ENCODE data around the gene PTPRN2.

The PTPRN2 gene

DNA sequence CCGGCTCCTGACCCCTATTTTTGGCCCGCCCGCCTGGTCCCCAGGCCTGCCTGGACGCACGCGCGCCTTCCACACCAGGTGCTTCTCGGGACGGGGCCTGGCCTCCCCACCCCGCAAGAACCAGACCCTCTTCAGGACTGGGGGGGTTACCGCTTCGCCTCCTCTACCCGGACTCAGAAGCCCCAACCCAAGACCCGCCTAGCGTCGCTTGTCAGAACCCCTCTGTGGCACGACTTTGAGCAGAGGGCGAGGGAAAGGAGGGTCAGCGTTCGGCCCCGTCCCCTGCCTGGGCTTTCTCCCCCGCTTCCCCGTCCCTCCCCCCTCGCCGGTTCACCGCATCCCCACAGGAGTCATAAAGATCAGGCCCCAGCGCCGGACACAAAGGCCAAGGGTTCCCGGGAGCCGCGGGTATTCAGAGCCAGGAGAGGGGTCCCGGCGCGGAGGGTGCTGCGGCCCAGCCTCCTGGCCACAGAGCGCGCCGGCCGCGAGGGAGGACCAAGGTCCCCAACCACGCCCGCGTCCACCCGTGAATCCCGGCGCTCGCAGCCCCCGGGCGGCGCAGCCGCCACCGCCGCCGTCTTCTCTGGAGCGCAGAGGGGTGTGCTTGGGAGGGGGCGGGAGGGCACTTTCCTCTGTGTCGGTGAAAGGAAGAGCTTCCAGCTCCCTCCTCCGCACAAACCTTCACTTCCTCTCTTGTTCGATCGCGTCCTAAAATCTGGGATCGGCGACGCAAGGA lies 898.9 kb downstream of the PTPRN2 start:
- no peak for DNase-seq

- no peak for DNase-seq
Measured at GRCh38 chr7:157687845-157688532, 899.6 kb downstream of the PTPRN2 start.

GRCh38 chr7:157687158-157687557 lies 900.5 kb downstream of the PTPRN2 start:
- no peak for DNase-seq

DNA sequence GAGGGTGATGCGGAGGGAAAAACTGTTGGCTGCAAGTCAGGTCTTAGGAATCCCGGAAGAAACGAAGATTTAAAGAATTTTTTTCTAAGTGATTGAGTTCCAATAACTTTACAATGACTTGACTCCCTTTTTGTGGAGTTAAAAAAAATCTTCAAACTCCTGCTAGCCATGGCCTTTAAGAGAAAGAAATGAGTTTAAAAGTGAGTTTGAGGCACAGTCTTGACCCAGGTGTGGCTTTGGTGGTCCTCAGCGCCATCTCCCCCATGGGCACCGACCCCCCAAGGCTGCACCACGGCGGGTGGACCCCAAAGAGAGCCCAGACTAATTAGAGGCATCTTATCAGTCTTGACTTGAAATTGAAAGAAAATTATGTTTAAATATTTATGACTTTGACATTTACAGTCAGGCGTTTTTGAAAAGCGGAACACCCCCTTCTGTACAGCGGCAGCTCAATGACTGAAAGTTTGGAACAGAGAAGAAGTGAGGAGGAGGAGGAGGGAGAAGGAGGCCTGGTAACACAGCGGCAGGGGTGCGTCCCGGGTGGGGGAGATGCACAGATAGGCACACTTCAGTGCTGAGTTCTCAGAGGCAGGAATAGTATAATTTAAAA lies 901.2 kb downstream of the PTPRN2 start:
- DNase-seq = no peak

GRCh38 chr7:157685430-157686284 lies 902.0 kb downstream of the PTPRN2 start:
- DNase-seq = no peak

GRCh38 chr7:157684909-157685429 lies 902.7 kb downstream of the PTPRN2 start:
- no peak for DNase-seq

DNA sequence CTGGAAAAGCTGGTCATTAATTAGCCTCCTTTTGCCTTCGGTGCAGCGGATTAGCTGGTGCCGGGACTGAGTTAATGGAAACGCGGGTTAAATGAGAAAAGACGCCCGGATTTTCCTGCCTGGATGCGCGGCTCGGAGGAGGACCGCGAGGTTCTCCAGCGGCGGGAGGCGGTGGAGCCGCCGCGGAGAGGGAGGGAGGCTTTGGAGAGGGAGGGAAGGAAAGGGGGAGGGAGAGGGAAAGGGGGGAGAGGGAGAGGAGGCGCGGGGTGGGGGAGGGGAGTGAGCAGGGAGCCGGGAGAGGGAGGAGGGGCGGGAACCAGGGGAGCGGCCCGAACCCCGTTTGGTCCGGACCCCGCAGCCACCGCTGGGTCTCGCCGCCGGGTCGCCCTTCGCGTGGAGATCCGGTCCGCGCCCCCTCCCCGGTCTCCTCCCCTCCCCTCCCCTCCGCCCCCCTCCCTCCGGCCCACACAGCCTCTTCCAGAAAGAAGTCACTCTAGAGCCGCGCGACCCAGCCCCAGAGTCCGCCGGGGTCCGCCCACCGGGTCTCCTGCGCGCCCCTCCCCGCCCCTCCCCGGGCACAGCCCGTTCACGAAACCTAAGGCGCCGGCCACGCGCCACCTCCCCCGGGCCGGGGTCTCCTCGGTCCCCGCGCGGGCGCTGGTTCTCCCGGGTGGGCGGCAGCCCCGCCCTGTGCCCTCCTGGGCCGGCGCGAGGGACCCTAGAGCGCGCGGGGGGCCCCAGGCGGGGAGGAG lies 903.3 kb downstream of the PTPRN2 start:
- DNase-seq = no peak

GRCh38 chr7:157683747-157684156 lies 903.9 kb downstream of the PTPRN2 start:
- DNase-seq = no peak

- DNase-seq = no peak
Measured at GRCh38 chr7:157682946-157683746, 904.5 kb downstream of the PTPRN2 start.

- DNase-seq = no peak
Measured at GRCh38 chr7:157682064-157682945, 905.3 kb downstream of the PTPRN2 start.

DNA sequence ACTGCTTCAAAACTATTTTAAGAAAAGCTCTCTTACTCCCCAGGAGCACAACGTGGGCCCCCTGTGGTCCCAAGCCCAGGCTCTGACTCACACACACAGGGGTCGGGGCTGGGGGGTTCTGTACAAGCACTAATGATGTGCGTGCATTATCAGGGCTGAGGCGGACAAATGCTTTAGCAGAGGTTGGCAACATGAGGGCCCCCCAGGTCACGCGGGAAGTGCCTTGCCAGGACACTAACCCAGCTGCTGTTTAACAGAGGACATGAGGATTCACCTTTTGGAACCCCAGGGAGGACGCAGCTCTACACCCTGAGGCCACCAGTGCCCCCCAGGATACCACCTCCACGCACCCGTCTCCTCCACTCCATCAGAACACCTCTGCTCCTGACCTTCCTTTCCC lies 908.0 kb downstream of the PTPRN2 start:
- no peak for DNase-seq

GRCh38 chr7:157678501-157678900 lies 909.1 kb downstream of the PTPRN2 start:
- no peak for DNase-seq

GRCh38 chr7:157676456-157677255 lies 911.0 kb downstream of the PTPRN2 start:
- no peak for DNase-seq

DNA sequence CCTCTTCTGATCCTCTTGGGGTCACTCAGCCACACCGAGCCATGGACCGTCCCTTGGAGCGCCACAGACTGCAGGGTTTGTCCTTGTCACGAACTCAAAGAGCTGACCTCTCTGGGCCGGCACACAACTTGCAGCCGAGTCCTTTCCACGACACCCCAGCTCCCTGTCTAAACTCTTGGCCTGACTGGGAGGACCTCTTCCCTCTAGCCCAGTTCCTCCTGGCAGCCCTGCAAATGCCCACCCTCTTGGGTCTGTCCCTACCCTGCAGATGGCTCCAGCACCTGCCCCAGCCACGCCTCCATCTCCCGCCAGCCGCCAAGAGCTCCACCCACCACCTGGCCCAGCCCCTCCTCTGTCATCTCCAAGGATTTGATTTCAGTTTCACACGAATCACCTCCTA lies 911.6 kb downstream of the PTPRN2 start:
- DNase-seq = no peak

- no peak for DNase-seq
Measured at GRCh38 chr7:157675427-157675927, 912.1 kb downstream of the PTPRN2 start.

- DNase-seq = no peak
Measured at GRCh38 chr7:157674715-157675426, 912.8 kb downstream of the PTPRN2 start.

DNA sequence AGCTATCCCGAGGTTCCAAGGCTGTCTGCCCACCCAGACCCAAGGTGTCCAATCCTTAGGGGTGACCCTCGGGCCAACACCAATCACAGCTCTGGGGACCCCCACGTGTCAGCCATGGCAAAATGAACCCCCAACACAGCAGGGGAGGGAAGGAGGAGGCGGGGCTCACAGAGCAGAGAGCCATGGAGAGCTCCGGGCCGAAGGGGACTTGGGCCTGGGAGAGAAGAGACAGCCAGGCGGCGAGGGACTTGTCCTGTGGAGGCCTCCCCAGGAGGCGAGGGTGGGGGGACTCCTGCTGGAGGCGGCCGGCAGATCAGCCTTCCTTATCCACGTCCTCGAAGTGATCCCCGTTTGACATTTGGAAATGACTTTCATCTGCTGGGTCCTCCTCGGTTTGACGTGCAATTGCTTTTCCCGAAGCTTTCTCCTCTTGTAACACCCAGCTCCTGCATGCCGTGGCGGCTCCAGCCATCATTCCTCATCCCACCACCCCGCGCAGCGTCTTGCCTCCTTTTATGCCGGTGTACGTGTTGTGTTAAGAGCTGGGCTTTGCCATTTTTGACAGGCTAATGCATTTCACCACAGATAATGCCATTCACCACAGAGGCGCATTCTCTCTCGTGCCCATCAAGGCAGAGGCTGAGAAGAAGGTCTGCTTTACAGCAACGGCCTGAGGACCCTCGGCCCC lies 913.5 kb downstream of the PTPRN2 start:
- no peak for DNase-seq

DNA sequence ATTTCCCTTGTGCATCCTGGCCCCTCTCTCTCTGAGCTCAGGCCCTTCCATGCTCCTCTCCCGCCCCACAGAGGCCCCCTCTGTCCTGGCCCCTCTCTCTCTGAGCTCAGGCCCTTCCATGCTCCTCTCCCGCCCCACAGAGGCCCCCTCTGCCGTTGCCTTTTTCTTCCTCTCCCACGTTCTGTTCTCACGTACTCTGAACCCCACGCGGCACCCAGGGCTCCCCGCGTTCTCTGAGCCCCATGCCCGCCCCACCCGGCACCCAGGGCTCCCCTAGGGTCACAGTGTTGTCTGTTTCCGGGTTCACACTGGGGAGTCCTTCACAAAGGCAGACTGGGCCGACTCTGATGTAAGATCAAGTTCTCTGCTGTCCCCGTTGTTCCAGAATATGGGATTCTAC lies 914.0 kb downstream of the PTPRN2 start:
- no peak for DNase-seq
